Ishikawa (cell line): ENCODE results near the gene ITPKA.

Experiments used
- CEBPB ChIP-seq: IDR thresholded peaks from 2 replicates; pipeline ENCODE4 v1.6.1; 2012
- CREB1 ChIP-seq: IDR thresholded peaks from 2 replicates; pipeline ENCODE4 v1.6.1; 2012; ENCODE audit warnings: low read depth
- EGR1 ChIP-seq: IDR thresholded peaks from 2 replicates; pipeline ENCODE4 v1.6.1; 2012
- EP300 ChIP-seq: IDR thresholded peaks from 2 replicates; pipeline ENCODE4 v1.6.1; 2012; ENCODE audit warnings: borderline replicate concordance
- FOXM1 ChIP-seq: IDR thresholded peaks from 2 replicates; pipeline ENCODE4 v1.6.1; 2012; ENCODE audit warnings: low read depth, borderline replicate concordance
- MAX ChIP-seq: IDR thresholded peaks from 2 replicates; pipeline ENCODE4 v1.6.1; 2012
- NFIC ChIP-seq: IDR thresholded peaks from 2 replicates; pipeline ENCODE4 v1.6.1; 2012
- RAD21 ChIP-seq: IDR thresholded peaks from 2 replicates; pipeline ENCODE4 v1.6.1; 2012; ENCODE audit warnings: low read depth
- TAF1 ChIP-seq: IDR thresholded peaks from 2 replicates; pipeline ENCODE4 v1.6.1; 2012; ENCODE audit warnings: low read depth, mild to moderate bottlenecking
- TCF12 ChIP-seq: IDR thresholded peaks from 2 replicates; pipeline ENCODE4 v1.6.1; 2012; ENCODE audit warnings: low read depth
- YY1 ChIP-seq: IDR thresholded peaks from 2 replicates; pipeline ENCODE4 v1.6.1; 2012; ENCODE audit warnings: low read depth
- ZBTB7A ChIP-seq: IDR thresholded peaks from 2 replicates; pipeline ENCODE4 v1.6.1; 2012; ENCODE audit warnings: low read depth
- TF ChIP-seq, protein P1 (sequence below): IDR thresholded peaks from 2 replicates; pipeline ENCODE4 v1.6.1; 2012; ENCODE audit warnings: low read depth, mild to moderate bottlenecking
- TF ChIP-seq, protein P2 (sequence below): IDR thresholded peaks from 2 replicates; pipeline ENCODE4 v1.6.1; 2012

GRCh38 chr15:41480396-41481140 lies 13.1 kb upstream of the ITPKA start:
- no peak for TF ChIP-seq RAD21
- TF ChIP-seq YY1 = no peak
- TF ChIP-seq MAX = no peak
- TF ChIP-seq CEBPB = no peak
- no peak for TF ChIP-seq TAF1
- TF ChIP-seq NFIC = no peak
- TF ChIP-seq EGR1 = no peak
- TF ChIP-seq, protein P1, sequence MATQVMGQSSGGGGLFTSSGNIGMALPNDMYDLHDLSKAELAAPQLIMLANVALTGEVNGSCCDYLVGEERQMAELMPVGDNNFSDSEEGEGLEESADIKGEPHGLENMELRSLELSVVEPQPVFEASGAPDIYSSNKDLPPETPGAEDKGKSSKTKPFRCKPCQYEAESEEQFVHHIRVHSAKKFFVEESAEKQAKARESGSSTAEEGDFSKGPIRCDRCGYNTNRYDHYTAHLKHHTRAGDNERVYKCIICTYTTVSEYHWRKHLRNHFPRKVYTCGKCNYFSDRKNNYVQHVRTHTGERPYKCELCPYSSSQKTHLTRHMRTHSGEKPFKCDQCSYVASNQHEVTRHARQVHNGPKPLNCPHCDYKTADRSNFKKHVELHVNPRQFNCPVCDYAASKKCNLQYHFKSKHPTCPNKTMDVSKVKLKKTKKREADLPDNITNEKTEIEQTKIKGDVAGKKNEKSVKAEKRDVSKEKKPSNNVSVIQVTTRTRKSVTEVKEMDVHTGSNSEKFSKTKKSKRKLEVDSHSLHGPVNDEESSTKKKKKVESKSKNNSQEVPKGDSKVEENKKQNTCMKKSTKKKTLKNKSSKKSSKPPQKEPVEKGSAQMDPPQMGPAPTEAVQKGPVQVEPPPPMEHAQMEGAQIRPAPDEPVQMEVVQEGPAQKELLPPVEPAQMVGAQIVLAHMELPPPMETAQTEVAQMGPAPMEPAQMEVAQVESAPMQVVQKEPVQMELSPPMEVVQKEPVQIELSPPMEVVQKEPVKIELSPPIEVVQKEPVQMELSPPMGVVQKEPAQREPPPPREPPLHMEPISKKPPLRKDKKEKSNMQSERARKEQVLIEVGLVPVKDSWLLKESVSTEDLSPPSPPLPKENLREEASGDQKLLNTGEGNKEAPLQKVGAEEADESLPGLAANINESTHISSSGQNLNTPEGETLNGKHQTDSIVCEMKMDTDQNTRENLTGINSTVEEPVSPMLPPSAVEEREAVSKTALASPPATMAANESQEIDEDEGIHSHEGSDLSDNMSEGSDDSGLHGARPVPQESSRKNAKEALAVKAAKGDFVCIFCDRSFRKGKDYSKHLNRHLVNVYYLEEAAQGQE = no peak
- TF ChIP-seq EP300 = no peak
- no peak for TF ChIP-seq TCF12
- TF ChIP-seq CREB1 = no peak
- TF ChIP-seq, protein P2, sequence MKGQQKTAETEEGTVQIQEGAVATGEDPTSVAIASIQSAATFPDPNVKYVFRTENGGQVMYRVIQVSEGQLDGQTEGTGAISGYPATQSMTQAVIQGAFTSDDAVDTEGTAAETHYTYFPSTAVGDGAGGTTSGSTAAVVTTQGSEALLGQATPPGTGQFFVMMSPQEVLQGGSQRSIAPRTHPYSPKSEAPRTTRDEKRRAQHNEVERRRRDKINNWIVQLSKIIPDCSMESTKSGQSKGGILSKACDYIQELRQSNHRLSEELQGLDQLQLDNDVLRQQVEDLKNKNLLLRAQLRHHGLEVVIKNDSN = no peak
- TF ChIP-seq FOXM1 = no peak
- TF ChIP-seq ZBTB7A = no peak
